Stomach (tissue), 9 donors: ENCODE results near the gene NTM. TPM values are rescaled to one million over a fixed set of nuclear protein-coding genes. Genes with fewer than 3 reads are reported as not detected.
A peak's percentile ranks its signal among the peaks of the same experiment; 100 is the strongest.

Experiments used
- DNase-seq, 2 donors: peaks; one replicate each; pipeline versions ENCODE4 v3.0.0 to v3.0.0-alpha.2; 2013 to 2019
- H3K27ac ChIP-seq, 5 donors: fragments of 200-600 bp in 4 of 5; sonication (generic) in 4 of 5; one replicate each; pipeline ENCODE4 v1.5.1; 2013 to 2019; ENCODE audit warnings: mild to moderate bottlenecking in 1 of 5, moderate library complexity in 1 of 5
- H3K27me3 ChIP-seq, 3 donors: fragments of 200-600 bp; sonication (generic); one replicate each; pipeline ENCODE4 v1.5.1; 2017 to 2019; ENCODE audit warnings: mixed run types in 1 of 3
- H3K36me3 ChIP-seq, 4 donors: fragments of 200-600 bp; sonication (generic); 1 replicate in 3 of 4; 2 replicates in 1 of 4; pipeline ENCODE4 v1.5.1; 2016 to 2019
- H3K4me1 ChIP-seq, 4 donors: fragments of 200-600 bp; sonication (generic); one replicate each; pipeline ENCODE4 v1.5.1; 2016 to 2019
- H3K4me3 ChIP-seq, 4 donors: fragments of 200-600 bp; sonication (generic) in 3 of 4; one replicate each; pipeline ENCODE4 v1.5.1; 2016 to 2019; ENCODE audit warnings: mild to moderate bottlenecking in 1 of 4
- H3K9me3 ChIP-seq, 4 donors: fragments of 200-600 bp; sonication (generic); one replicate each; pipeline ENCODE4 v1.5.1; 2016 to 2019
- EP300 ChIP-seq: sonication (generic); formaldehyde crosslinking; IDR thresholded peaks from one replicate; pipeline ENCODE4 v1.6.1; 2017; ENCODE audit warnings: antibody characterized with exemption
- POLR2A ChIP-seq, 4 donors: fragments of 450-650 bp; IDR thresholded peaks; one replicate each; pipeline ENCODE4 v1.6.1; 2016; ENCODE audit warnings: antibody characterized with exemption in 4 of 4, control low read depth in 2 of 4, mild to moderate bottlenecking in 1 of 4, moderate library complexity in 1 of 4
- POLR2AphosphoS5 ChIP-seq, 3 donors: sonication (generic); formaldehyde crosslinking; IDR thresholded peaks; one replicate each; pipeline ENCODE4 v1.6.1; 2016; ENCODE audit warnings: antibody characterized with exemption in 3 of 3
- WGBS, 5 donors: extraction: QIAGEN DNeasy Blood & Tissue Kit in 3 of 5; methylation state at CpG; one replicate each; pipeline versions ENCODE4 v1.1.5 to v1.1.7; 2013 to 2018; 5-methylcytosine and 5-hydroxymethylcytosine counted together
- intact Hi-C: fragments of 100-400 bp; cut with DNase I; formaldehyde crosslinking; loops from one replicate; pipeline ENCODE4 v1.15.1; 2023; ENCODE audit warnings: low total_unique reads
- polyA plus RNA-seq, 3 donors: library from polyadenylated mRNA; stranded (reverse); fragments of 200-250 nt; gene quantifications; one replicate each; pipeline ENCODE4 v1.2.3, GENCODE V29; 2013
- total RNA-seq, 5 donors: library from RNA; depleted of rRNA; stranded (reverse); fragments of >200 nt; gene quantifications; one replicate each; pipeline versions ENCODE4 v1.1.0 to v1.2.3, GENCODE V29; 2014 to 2016
- TF ChIP-seq, protein P1 (sequence below), 7 experiments: fragments of 450-650 bp in 4 of 7; fragments of 200-600 bp in 3 of 7; sonication (generic) in 3 of 7; IDR thresholded peaks; one replicate each; pipeline ENCODE4 v1.5.1; 2016 to 2019; ENCODE audit warnings: antibody characterized with exemption in 7 of 7, control low read depth in 2 of 7, mild to moderate bottlenecking in 1 of 7
- donor health status: healthy with polysubstance abuse.
- donor health status: Bipolar disorder and iron deficiency.
- donor health status: healthy.

Gene NTM
- total and polyA plus RNA-seq, 8 donors, result 0.50 to 8.4 (median 1.3) TPM; not detected in 3

DNA sequence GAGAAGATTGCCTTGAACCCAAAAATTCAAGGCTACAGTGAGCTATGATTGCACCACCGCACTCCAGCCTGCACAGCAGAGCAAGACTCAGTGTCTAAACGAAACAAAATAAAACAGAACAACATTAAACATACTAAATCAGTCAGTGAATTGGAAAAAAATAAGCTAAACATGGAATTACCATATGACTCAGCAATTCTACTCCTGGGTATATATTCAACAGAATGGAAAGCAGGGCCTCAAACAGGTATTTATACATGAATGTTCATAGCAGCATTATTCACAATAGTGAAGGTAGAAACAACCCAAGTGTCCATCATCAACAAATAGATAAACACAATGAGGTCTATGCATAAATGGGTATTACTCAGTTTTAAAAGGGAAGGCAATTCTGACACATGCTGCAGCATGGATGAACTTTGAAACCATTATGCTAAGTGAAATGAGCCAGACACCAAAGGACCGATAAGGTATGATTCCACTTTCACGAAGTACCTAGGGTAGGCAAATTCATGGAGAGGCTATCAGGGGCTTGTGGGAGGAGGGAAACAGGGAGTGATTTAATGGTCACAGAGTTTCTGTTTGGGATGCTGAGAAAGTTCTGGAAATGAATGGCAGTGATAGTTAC lies 15.5 kb downstream of the NTM start:
- WGBS, 5 donors, result 62 to 72% (median 65%) methylated on average over 4 of the region's 4 CpGs
- no peak overlapping the region for H3K27ac ChIP-seq
- intact Hi-C loops, result no loop called here
- TF ChIP-seq EP300 (no peak), POLR2AphosphoS5 (IDR thresholded peaks at IDR 0.05) (no peak), POLR2A (IDR thresholded peaks at IDR 0.05) (no peak)
- TF ChIP-seq, protein P1, sequence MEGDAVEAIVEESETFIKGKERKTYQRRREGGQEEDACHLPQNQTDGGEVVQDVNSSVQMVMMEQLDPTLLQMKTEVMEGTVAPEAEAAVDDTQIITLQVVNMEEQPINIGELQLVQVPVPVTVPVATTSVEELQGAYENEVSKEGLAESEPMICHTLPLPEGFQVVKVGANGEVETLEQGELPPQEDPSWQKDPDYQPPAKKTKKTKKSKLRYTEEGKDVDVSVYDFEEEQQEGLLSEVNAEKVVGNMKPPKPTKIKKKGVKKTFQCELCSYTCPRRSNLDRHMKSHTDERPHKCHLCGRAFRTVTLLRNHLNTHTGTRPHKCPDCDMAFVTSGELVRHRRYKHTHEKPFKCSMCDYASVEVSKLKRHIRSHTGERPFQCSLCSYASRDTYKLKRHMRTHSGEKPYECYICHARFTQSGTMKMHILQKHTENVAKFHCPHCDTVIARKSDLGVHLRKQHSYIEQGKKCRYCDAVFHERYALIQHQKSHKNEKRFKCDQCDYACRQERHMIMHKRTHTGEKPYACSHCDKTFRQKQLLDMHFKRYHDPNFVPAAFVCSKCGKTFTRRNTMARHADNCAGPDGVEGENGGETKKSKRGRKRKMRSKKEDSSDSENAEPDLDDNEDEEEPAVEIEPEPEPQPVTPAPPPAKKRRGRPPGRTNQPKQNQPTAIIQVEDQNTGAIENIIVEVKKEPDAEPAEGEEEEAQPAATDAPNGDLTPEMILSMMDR (IDR thresholded peaks at IDR 0.05), result no peak
- no peak overlapping the region for H3K4me3 ChIP-seq
- no peaks in the 10 kb centered on the region for H3K36me3 ChIP-seq
- peaks cover 0 to 13% (median 0%) of the 10 kb centered on the region in 3 donors for H3K27me3 ChIP-seq
- H3K9me3 ChIP-seq, result no peaks in the 10 kb centered on the region
- DNase-seq, result peak in 1 of 2 donors; percentile 15
- no peaks in the 10 kb centered on the region for H3K4me1 ChIP-seq

DNA sequence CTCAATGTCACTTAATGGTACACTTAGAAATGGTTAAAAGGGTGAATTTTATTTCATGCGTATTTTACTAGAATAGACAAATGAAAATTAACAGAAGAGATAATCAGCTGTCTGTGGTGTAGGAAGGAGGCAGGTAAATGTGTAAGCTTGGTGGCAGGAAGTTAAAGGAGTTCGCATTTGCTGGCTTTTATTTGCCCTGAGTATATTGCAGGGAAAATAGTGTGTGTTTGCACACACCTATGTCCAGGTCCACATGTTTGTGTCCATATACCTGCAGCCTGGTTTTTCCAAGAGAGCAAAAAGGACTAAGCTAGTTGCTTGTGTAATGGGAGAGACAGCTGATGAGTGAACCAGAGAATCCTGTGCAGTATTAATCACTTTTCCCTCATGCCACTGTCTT lies 16.0 kb downstream of the NTM start:
- WGBS, 5 donors, result 57 to 74% (median 61%) methylated on average over 2 of the region's 2 CpGs
- no peaks in the 10 kb centered on the region for H3K36me3 ChIP-seq

DNA sequence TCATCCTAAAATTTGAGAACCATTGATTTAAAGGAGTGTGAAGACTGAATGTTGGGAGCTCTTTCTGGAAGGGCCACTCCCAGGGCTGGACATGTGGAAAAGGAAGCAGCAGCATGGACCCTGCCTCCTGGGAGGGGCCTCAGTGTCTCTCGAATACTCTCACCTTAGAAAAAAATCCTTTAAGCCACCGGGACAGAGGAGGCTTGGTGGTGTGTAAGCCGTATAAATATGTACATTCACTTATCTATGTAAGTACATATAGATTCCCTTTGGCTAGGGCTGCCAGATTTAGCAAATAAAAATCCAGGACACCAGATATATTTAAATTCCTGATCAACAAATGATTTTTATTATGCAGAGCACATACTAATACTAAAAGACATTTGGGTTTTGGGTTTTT lies 17.6 kb downstream of the NTM start:
- Histone ChIP-seq H3K9me3 (no peaks in the 10 kb centered on the region), H3K4me3 (no peak overlapping the region), H3K27me3 (peaks cover 0 to 13% (median 0%) of the 10 kb centered on the region in 3 donors), H3K36me3 (no peaks in the 10 kb centered on the region), H3K4me1 (no peaks in the 10 kb centered on the region), H3K27ac (no peak overlapping the region)
- TF ChIP-seq POLR2A (IDR thresholded peaks at IDR 0.05) (no peak), EP300 (no peak), POLR2AphosphoS5 (IDR thresholded peaks at IDR 0.05) (no peak)
- TF ChIP-seq, protein P1 (IDR thresholded peaks at IDR 0.05), result no peak
- intact Hi-C loops, result no loop called here
- WGBS, 5 donors, result 28 to 49% (median 41%) methylated on average over 3 of the region's 3 CpGs
- no peak for DNase-seq

More for the DNA sequence above, 16.0 kb downstream of the NTM start:
- TF ChIP-seq, protein P1 (IDR thresholded peaks at IDR 0.05), result no peak
- TF ChIP-seq POLR2A (IDR thresholded peaks at IDR 0.05) (no peak), POLR2AphosphoS5 (IDR thresholded peaks at IDR 0.05) (no peak), EP300 (no peak)
- intact Hi-C loops, result no loop called here
- peaks cover 0 to 13% (median 0%) of the 10 kb centered on the region in 3 donors for H3K27me3 ChIP-seq
- DNase-seq, result no peak
- no peak overlapping the region for H3K4me3 ChIP-seq
- no peaks in the 10 kb centered on the region for H3K4me1 ChIP-seq
- H3K9me3 ChIP-seq, result no peaks in the 10 kb centered on the region
- H3K27ac ChIP-seq, result no peak overlapping the region

DNA sequence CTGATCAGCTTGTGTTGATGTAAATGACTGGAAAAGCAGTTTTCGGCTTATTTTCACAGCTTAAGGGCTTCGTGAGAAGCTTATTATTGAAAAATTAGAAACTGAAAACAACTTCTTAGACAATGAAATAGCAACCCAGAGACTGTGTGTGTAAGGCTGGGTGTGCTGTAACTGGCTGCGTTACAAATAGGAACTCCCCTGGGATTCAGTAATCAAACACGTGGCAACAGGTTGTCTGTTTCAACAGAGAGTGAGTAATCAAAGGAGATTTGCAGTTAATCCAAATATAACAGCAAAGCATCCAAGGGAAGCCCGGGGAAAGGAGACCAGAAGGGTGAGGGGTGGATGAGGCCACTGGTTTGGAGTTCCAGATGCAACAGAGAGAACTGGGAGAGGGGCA lies 19.2 kb downstream of the NTM start:
- TF ChIP-seq POLR2A (IDR thresholded peaks at IDR 0.05) (no peak), POLR2AphosphoS5 (IDR thresholded peaks at IDR 0.05) (no peak), EP300 (no peak)
- TF ChIP-seq, protein P1 (IDR thresholded peaks at IDR 0.05), result no peak
- Histone ChIP-seq H3K4me1 (no peaks in the 10 kb centered on the region), H3K27ac (no peak overlapping the region), H3K36me3 (no peaks in the 10 kb centered on the region), H3K4me3 (no peak overlapping the region), H3K9me3 (no peaks in the 10 kb centered on the region), H3K27me3 (peaks cover 0 to 13% (median 0%) of the 10 kb centered on the region in 3 donors)
- no peak for DNase-seq
- intact Hi-C loops, result no loop called here
- 53 to 67% (median 62%) methylated on average over 5 of the region's 5 CpGs for WGBS, 5 donors
